Inferior parietal cortex (tissue), 1 donor: Measurements from ENCODE around the gene ADAM33.
A peak's percentile ranks its signal among the peaks of the same experiment; 100 is the strongest.

Experiments
- DNase-seq: peaks from one replicate; pipeline ENCODE4 v3.0.0-alpha.2; 2016; ENCODE audit errors: extremely low spot score

ADAM33 gene

DNA sequence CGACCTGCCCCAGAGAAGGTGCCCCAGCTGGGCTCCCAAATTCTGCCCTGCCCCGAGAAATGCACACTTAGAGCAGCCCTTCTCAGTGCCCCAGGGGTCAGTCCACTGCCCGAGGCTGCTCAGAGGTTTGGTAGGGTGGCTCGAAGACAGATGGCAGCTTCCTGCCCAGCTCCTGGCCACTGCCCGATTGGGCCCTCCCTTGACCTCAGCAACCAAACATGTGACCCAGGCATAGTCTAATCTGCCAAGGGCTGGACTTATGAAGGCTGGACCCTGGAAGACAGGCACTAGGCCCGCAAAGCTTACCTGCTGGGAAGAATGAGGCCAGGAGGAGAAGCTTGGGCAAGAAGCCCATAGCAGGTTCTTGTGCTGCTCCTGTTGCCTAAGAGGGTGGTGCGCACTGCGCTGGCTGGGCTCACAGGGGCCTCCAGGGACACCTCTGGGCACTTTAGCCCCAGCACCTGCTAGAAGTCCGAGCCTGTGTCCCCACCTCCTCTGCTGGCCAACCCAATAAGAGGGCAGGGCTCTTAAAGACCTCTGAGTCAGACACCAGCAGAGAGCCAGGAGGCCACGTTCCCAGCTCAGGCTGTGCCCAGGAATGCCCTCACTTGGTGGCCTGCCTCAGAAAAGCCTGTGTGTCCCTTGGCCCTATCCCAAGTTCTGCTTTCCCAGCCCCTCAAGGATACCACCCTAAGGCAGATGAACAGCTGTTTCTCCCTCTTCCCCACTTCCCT lies 25.1 kb upstream of the ADAM33 start:
- DNase-seq, result no peak

DNA sequence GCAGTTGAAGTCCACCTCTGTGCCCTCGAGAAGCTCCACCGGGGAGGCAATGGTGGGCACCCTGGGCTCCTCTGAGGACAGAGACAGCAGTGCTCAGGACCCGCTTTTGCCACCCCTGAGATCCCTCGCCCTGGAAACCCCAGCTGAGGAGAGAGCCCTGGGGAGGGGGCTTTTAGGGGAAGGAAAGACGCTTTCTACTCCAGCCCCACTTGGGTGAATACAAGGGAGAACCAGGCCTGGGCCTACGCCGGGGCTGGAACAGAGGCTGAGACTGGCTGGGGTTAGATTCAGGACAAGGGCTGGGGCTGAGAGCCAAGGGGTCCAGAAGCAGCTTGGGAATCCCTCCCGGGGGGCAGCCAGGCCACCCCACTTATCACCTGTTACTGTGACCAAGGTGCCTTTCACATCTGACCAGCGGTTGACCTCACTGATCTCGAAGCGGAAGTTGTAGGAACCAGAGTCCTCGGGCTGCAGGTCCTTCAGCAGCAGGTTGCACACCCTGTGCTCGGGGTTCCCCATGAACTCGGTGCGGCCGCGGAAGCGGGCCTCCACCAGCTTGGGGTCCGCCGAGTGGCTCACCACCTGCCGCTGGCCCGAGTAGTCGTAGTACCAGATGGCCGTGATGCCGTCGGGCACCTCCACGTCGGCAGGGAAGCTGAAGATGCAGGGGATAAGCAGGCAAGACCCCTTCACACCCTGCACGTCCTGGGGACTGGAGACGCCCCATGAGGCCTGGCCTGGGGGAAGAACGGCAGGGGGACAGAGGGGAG lies 24.3 kb upstream of the ADAM33 start:
- no peak for DNase-seq

DNA sequence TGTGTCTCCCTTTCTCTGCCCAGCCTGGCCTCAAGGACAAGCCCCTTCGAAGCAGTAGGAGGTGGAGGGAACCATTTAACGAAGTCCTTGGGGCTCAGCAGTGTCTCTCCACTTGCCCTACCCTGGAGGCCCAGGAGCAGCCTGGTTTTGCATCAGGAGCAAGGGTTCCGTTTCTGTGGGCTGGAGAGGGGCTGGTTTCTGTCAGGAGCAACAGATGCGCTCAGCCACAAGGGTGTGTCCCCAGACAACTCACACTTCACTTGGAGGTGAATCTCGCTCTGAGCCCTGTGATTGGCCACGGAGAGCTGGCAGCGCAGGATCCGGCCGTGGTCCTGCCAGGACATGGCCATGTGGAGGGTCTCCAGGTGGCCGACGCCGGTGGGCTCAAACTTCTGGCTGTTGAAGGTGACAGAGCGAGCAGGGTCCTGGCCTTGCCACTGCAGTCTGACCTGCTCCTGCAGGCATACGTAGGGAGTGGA lies 23.7 kb upstream of the ADAM33 start:
- DNase-seq, result no peak

DNA sequence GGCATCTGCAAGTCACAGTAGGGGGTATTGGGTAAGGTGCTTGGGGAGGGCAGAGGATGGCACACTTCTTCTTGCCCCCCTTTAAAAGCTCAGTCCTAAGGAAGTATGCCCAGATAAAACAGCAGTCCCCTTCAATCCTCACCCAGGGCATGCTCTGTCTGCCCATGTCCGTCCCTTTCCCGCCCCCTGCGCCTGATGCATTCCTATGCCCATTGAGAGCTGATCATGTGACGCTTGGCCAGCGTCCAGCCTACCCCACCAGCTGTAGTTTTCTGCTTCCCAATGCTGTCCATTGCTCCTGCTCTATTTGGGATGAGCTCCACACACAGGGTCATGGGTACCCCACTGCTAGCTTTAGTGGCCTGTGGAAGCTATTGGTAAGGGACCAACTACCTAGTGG lies 22.3 kb upstream of the ADAM33 start:
- no peak for DNase-seq

DNA sequence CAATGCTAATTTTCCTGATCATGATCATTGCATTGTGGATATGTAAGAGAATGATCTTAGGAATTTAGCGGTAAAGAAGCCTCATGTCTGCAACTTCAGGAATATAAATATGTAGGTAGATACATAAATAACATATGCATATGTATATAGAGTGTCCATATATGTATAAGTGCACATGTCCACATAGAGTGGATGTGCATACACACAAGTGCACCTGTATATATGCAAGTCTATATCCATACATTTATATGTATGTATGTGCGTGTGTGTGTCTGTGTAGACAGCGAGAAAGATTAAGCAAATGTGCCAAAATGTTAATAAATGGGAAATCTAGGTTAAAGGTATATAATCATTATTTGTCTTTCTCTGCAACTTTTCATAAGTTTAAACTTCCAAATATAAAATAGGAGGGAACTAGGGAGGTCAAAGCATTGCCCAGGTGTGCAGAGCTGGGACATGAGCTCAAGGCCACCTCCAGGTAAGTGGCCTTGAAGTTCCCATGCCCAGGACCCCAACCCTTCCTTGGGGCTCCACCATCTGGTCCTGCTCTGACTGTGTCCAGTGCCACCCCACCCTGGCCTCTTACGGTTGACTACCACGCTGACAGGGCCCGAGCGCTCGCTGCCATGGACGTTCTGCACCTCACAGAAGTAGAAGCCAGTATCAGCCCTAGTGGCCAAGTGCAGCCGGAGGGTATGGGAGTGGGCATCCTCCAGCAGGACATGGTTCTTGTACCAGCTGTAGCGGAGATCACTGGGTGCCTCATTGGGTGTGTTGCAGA lies 21.0 kb upstream of the ADAM33 start:
- DNase-seq, result no peak

DNA sequence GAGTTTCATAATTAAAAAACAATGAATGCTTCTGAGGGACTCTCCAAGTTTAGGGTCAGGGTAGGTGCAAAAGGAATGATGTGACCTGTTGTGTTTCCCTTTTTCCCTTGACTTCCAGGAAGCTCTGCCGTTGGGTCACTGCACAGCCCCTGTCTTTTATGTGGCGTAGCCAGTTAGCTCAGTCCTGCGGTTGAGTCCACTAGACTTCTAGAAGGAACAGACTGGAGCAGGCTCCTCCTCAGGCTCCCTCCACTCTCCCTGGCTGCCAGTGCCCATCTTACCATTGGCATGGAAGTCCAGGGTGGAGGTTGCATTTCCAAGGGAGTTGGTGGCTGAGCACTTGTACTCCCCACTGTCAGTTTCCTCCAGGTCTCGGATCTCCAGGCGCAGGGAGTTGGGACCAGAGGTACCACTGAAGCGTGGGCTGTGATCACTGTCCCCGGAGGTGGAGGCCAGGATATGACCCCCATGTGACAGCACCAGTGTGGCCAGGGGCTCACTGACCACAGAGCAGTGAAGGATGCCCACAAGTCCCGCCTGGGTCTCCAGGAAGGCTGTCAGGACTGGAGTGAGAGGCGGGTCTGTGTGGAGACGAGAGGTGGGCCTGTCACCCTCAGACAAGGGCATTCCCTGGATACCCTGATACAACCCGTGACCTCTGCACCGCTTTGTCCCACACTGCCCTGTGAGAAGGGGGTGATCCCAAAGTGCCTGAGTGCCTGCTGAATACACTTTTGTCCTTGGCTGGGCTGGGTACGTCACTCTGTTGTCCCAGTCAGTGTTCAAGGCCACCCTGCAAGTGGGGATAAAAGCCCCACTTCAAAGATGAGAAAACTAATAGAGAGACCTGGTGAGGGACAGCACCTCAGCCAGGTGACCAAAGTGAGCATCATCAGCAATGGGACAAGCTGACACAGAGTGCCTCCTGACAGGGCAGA lies 19.5 kb upstream of the ADAM33 start:
- no peak for DNase-seq

DNA sequence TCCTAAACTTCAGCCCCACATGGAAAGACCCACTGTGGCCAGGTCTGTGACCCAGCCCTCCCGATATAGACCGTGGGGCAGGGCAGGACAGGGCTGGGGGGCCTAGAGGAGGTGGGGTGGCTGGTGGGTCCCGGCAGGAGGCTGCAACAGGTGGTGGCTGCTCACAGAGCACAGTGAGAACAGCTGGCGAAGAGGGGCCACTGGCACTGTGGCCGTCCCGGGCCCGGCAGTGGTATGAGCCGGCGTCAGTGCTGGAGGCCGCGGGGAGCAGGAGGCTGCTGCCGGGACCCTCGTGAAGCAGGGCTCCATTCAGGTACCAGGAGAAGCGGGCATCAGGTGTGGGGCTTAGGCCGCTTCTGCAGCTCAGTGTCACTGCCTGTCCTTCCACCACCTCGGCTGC lies 17.2 kb upstream of the ADAM33 start:
- DNase-seq, result no peak

DNA sequence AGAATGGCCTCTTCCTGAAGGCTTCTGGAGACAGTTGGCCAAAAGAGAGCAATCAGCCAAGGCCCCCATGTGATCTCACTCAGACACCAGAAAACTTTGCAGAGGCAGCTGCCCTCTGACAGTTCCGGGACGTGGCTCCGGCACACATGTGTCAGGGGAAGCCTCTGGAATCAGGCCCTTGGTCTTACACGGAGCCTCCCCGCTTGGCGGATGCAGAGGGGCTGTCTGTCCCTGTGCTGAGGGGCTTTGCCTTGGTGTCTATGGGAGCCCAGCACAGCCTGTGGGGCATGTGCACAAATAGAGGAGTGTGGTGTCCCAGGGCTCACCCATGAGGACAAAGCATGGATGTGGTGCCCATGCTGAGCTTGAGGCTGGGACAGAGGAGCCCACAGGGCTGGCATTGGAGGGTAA lies 16.8 kb upstream of the ADAM33 start:
- no peak for DNase-seq

DNA sequence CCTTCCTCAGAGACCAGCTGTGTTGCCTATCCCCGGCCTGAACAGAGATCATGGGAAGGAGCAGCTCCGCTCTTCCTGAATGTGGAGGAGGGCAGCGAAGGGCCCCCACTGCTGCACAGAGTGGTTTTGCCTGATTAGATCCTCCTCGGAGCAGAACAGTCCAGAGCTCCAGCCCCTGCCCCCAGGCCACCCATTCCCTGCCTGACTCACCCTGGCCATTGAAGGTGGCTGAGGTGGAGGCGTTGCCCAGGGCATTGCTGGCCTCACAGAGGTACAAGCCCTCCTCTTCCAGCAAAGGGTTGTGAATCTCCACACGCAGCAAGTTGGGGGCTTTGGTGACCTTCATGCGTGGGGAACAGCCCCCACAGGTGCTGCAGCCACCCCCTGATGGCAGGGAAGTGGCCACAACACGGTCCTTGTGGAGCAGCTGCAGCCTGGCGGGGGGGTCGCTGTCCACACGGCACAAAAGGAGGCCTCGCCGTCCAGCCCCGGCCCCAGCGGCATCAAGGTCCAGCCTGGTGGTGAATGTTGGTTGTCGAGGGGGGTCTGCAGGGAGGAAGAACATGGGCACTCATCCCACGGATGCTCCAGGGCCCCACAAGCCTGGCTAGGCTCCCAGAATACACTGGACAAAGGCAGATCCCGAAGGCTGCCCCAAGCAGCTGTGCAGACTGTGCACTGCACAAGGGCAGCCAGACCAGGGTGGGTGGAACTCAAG lies 15.9 kb upstream of the ADAM33 start:
- no peak for DNase-seq

DNA sequence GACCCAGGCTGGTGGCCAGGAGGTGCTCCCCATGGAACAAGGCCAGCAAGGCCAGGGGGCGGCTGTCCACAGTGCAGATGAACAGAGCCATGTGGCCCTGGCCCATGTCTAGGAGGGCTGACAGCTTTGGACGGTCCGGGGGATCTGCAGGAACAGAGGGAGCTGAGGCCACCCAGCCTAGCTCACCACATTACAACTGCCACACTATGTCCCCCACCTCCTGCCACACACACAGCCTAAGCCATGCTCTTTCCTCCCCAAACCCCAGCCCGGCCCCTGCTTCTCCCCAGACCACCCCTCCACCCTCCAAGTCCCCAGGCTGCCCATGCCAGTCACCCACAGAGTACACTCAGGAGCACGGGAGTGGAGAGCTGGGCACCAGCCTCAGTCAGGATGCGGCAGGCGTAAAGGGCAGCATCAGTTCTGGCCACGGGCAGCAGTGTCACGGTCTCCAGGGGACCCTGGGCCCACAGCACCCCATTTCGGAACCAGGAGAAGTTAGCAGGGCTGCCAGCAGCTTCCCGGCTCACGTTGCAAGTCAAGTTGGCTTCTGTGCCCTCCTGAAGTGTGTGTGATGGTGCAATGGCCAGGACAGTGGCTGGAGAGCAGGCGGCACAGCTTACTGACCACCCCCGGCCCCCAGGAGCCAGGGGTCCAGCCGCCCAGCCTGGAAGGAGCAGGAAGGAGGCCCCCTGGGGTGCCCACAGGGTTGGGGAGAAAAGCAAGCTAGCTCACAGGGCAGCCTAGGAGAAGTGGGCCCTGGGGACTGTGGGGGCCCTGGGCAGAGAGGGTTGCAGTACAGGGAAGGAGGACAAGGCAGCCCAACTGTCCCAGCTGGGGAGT lies 15.2 kb upstream of the ADAM33 start:
- no peak for DNase-seq

DNA sequence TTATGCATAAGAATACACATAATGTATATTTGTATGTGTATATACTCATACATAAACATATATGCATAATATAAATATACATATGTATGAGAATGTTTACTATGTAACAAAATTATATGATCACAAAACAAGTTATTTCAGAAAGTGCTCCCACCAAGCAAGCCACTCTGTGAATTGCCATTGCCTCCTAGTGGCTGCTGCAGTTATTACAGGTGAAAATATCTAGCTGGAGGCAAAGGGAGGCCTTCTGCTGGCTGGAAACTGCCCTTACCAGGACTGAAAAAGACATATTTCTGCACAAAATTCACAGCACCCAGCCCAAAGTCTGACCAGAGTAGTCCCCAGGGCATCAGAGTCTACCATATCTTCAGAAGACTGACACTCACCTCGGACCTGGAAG lies 14.4 kb upstream of the ADAM33 start:
- DNase-seq, result no peak

DNA sequence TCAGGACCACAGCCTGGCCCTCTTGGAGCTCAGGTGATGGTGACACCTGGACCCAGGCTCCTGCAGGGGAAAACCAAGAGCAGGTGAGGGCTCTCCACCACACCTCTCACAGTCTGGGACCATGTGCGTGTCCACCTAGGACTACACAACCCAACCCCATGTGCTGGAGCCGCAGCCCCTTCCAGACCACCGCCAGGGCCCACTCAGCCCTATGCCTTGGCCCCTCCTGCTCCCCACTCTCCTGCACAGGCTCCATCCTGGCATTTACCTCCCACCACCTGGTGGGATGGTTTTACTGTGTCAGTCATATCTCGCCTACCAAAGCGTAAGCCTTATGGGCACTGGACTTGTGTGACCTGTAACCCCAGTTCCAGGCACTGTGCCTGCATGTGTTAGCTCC lies 13.1 kb upstream of the ADAM33 start:
- DNase-seq, result no peak

DNA sequence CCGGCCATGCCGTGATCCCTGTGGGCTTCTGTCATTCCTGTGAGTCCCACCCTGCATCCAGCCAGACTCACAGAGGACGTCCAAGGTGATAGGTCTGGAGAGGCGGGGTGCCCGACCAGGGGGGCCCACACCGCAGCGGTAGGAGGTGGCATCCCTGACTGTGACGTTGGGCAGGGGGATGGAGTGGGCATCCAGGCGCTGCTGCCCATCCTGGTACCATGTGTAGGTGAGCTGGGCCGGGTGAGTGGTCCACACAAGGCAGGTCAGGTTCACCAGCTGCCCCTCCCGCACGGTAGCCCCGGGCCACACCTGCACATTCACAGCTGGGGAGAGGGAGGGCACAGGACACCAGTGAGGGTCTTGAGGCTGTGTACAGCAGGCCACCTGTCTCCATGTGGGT lies 11.6 kb upstream of the ADAM33 start:
- DNase-seq, result no peak

DNA sequence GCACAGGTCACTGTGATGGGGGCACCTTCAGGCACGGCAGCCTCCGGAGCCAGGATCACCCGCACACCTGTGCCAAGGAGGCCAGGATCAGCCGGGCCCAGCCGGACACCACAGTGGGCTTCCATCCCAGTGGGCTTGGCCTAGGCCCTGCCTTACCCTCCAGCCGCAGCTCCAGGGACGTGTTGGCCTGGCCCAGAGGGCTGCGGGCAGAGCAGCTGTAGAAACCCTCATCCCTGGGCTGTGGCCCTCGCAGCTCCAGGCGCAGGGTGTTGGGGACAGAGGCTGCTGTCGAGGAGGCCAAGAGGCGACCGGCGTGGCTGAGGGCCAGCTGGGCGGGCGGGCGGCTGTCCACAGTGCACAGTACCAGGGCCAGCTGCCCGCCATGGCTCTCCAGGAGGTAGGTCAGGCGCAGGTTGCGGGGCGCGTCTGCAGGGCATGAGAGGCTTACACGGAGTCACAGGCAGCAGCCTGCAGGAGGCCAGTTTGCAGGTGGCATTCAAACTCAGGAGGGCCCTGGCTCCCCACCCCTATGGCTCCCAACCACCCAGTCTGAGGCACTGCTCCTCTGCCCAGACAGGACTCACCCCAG lies 11.0 kb upstream of the ADAM33 start:
- DNase-seq, result no peak

DNA sequence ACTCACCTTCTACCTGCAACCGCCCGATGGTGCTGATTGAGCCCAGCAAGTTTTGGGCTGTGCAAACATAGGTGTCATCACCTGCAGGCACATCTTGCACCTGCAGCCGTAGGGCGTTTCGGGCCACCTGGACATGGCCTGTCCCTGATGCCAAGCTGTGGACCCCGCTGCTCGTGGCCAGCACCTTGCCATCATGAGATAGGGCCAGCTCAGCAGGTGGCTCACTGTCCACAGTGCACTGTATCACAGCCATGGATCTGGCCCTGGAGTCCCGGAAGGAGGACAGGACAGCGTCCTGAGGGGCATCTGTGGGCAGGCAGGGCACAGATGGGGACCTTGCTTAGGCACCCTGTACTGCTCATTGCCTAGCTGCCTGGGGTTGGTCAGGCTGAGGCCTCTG lies 10.1 kb upstream of the ADAM33 start:
- DNase-seq, result no peak

DNA sequence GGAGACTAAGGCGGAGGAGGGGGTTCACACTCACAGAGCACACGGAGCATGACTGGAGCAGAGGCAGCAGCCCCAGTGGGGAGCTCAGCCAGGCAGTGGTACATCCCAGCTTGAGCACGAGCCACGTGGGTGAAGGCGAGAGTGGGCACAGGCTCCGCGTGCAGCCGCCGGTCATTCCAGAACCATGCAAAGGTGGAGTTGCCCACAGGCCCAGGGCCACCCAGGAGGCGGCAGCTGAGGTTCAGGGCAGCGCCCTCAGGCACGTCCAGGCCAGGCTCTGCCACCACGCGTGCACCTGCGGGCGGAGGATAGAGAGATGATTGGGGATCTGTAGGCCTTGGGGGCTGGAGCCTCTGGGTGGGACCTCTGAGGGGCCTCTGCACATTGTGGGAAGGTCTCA lies 9.5 kb upstream of the ADAM33 start:
- DNase-seq, result no peak

DNA sequence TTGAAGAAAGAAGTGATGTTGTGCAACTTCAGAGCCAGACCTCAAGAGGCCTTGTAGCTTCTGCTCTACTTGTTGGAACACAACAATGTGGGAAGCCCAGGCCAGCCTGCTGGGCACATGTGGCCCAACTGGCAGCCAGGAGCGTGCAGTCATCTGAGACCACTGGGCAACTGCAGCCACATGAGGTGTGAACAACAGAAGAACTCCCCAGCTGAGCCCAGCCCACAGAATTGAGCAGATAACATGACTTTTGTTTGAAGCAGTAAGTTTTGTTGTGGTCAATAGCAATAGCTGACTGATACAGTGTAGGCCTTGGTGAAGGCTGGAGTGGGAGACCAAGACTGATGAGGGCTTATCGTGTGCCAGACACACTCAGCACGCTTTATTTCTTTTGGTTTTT lies 8.6 kb upstream of the ADAM33 start:
- no peak for DNase-seq

DNA sequence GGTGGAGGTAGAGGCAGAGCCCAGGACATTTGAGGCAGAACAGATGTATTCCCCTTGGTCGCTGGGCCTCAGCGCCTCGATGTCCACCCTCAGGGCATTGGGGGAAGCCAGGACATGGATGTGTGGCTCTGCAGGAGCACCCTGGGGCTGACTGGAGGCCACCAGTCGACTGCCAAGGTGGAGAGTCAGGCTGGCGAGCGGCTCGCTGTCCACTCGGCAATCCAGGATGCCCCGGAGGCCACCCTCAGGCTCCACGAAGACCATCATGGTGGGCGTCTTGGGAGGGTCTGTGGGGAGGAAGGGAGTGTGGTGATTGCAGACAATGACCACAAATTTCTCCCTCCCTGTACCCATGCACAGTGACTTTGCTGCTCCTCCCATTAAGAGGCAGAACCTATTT lies 8.2 kb upstream of the ADAM33 start:
- no peak for DNase-seq

DNA sequence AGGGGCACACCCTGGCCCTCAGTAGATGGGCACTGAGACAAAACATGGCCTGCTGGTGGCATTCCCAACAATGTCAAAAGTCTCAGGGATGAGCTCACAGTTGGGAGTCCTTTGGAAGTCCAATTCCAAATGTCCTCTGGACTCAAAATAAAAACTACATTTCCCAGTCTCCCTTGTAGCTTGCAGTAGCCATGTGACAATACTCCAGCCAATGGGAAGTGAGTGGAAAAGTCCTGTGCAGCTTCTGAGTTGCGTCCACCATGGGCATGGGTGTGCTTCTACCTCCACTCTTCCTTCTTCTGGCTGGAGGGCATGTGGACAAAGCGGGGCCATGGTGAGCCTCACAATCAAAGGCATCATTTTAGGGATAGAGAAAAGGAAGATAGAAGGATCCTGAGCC lies 5.8 kb upstream of the ADAM33 start:
- peak; percentile 54 for DNase-seq
